ENCODE results near the gene SLC30A1. TPM values are rescaled to one million over a fixed set of nuclear protein-coding genes. Genes with fewer than 3 reads are reported as not detected.

Gene SLC30A1
- polyA plus RNA-seq, 3 donors, result 11.9 to 15.4 (median 13.2) TPM

GRCh38 chr1:211611818-211612217, 32.9 kb upstream of the SLC30A1 start:
- H3K27ac Mint-ChIP-seq, result peak overlapping the region; percentile 76 to 92 (median 86)

GRCh38 chr1:211610779-211611556, 32.0 kb upstream of the SLC30A1 start:
- DNase-seq, result peak; percentile 59 to 89 (median 77)
- H3K4me3 ChIP-seq (replicated peaks in 1 of 3; ENCODE audit: low read depth in 2 of 3, low read length in 3 of 3), result no peak overlapping the region
- Mint-ChIP-seq H3K9me3 (peaks cover 0 to 3% (median 0%) of the 10 kb centered on the region in 7 donors), H3K36me3 (peaks cover 0 to 6% of the 10 kb centered on the region in 2 donors), H3K4me3 (peak overlapping the region in 1 of 2 donors; percentile 15), H3K27ac (peak overlapping the region; percentile 58 to 89 (median 82)), H3K27me3 (ENCODE audit: low read depth in 3 of 3) (peaks cover 0 to 5% (median 0%) of the 10 kb centered on the region in 3 donors), H3K4me1 (peaks cover 74% of the 10 kb centered on the region)
- no peak overlapping the region for H3K9ac ChIP-seq (ENCODE audit: insufficient read depth, low read length, poor library complexity, severe bottlenecking)
- no peak overlapping the region for H3K4me2 ChIP-seq (replicated peaks; ENCODE audit: extremely low read depth, low read length, poor library complexity, severe bottlenecking)
- TF ChIP-seq, protein P1, sequence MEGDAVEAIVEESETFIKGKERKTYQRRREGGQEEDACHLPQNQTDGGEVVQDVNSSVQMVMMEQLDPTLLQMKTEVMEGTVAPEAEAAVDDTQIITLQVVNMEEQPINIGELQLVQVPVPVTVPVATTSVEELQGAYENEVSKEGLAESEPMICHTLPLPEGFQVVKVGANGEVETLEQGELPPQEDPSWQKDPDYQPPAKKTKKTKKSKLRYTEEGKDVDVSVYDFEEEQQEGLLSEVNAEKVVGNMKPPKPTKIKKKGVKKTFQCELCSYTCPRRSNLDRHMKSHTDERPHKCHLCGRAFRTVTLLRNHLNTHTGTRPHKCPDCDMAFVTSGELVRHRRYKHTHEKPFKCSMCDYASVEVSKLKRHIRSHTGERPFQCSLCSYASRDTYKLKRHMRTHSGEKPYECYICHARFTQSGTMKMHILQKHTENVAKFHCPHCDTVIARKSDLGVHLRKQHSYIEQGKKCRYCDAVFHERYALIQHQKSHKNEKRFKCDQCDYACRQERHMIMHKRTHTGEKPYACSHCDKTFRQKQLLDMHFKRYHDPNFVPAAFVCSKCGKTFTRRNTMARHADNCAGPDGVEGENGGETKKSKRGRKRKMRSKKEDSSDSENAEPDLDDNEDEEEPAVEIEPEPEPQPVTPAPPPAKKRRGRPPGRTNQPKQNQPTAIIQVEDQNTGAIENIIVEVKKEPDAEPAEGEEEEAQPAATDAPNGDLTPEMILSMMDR (IDR thresholded peaks at IDR 0.05), result no peak
- H3K4me1 ChIP-seq (ENCODE audit: control insufficient read depth in 1 of 2, insufficient read depth in 2 of 2, low read length in 2 of 2), result peaks cover 65 to 69% of the 10 kb centered on the region in 2 donors
- 92% methylated on average over 2 of the region's 9 CpGs for WGBS (ENCODE audit: insufficient coverage)
- H3K9me3 ChIP-seq (replicated peaks in 1 of 2; ENCODE audit: control insufficient read depth in 1 of 2, insufficient read depth in 1 of 2, low read length in 2 of 2), result no peaks in the 10 kb centered on the region
- no peaks in the 10 kb centered on the region for H4K20me1 ChIP-seq (ENCODE audit: insufficient read depth, low read length)
- peak overlapping the region; percentile 15 to 17 for H3K27ac ChIP-seq (ENCODE audit: low read depth in 1 of 2, low read length in 2 of 2)
- intact Hi-C loops (cut with micrococcal nuclease), result no loop called here
- no peaks in the 10 kb centered on the region for H3K36me3 ChIP-seq (replicated peaks in 1 of 2; ENCODE audit: control insufficient read depth in 1 of 2, insufficient read depth in 2 of 2, low read length in 2 of 2)
- H3K27me3 ChIP-seq (ENCODE audit: control insufficient read depth in 2 of 2, insufficient read depth in 2 of 2, low read length in 2 of 2), result no peaks in the 10 kb centered on the region
- H2AFZ ChIP-seq (ENCODE audit: insufficient read depth, low read depth, low read length, poor library complexity, severe bottlenecking), result no peak overlapping the region
- H3K79me2 ChIP-seq (ENCODE audit: insufficient read depth, low read length), result peaks cover 3% of the 10 kb centered on the region

More at GRCh38 chr1:211611818-211612217, 32.9 kb upstream of the SLC30A1 start:
- peaks cover 0 to 5% (median 0%) of the 10 kb centered on the region in 3 donors for H3K27me3 Mint-ChIP-seq (ENCODE audit: low read depth in 3 of 3)
- H3K4me1 Mint-ChIP-seq, result peaks cover 67% of the 10 kb centered on the region
- Histone ChIP-seq H3K27ac (ENCODE audit: low read depth in 1 of 2, low read length in 2 of 2) (peak overlapping the region in 1 of 2 donors; percentile 61), H3K4me3 (replicated peaks in 1 of 3; ENCODE audit: low read depth in 2 of 3, low read length in 3 of 3) (no peak overlapping the region), H3K27me3 (ENCODE audit: control insufficient read depth in 2 of 2, insufficient read depth in 2 of 2, low read length in 2 of 2) (no peaks in the 10 kb centered on the region), H3K36me3 (replicated peaks in 1 of 2; ENCODE audit: control insufficient read depth in 1 of 2, insufficient read depth in 2 of 2, low read length in 2 of 2) (no peaks in the 10 kb centered on the region), H2AFZ (ENCODE audit: insufficient read depth, low read depth, low read length, poor library complexity, severe bottlenecking) (peak overlapping the region; percentile 80), H3K9ac (ENCODE audit: insufficient read depth, low read length, poor library complexity, severe bottlenecking) (no peak overlapping the region), H3K4me2 (replicated peaks; ENCODE audit: extremely low read depth, low read length, poor library complexity, severe bottlenecking) (no peak overlapping the region), H3K9me3 (replicated peaks in 1 of 2; ENCODE audit: control insufficient read depth in 1 of 2, insufficient read depth in 1 of 2, low read length in 2 of 2) (no peaks in the 10 kb centered on the region), H4K20me1 (ENCODE audit: insufficient read depth, low read length) (no peaks in the 10 kb centered on the region), H3K4me1 (ENCODE audit: control insufficient read depth in 1 of 2, insufficient read depth in 2 of 2, low read length in 2 of 2) (peaks cover 59 to 62% of the 10 kb centered on the region in 2 donors), H3K79me2 (ENCODE audit: insufficient read depth, low read length) (no peaks in the 10 kb centered on the region)
- H3K36me3 Mint-ChIP-seq, result peaks cover 0 to 6% of the 10 kb centered on the region in 2 donors
- intact Hi-C loops (cut with micrococcal nuclease), result loop anchor here in 1 of 2 donors (2.0 kb wide), 1 partner anchor 33 kb away; the partner anchor contains the start of gene SLC30A1
- TF ChIP-seq, protein P1 (IDR thresholded peaks at IDR 0.05), result no peak
- DNase-seq, result no peak
- no peak overlapping the region for H3K4me3 Mint-ChIP-seq
- H3K9me3 Mint-ChIP-seq, result peaks cover 0 to 3% (median 0%) of the 10 kb centered on the region in 7 donors
- WGBS (ENCODE audit: insufficient coverage), result no CpG with 5 or more reads among the region's 4 CpGs

All from CD14-positive monocyte (primary cell).